Astrocyte of the spinal cord (primary cell): ENCODE measurements around the gene CFLAR.

Experiments
- DNase-seq: peaks from one replicate; pipeline ENCODE4 v3.0.0; 2011; ENCODE audit warnings: low read depth, low spot score
- H3K4me3 ChIP-seq: 2 replicates; pipeline ENCODE4 v1.5.1; 2011; ENCODE audit warnings: low read depth, mild to moderate bottlenecking, low read length, moderate library complexity
- in situ Hi-C: cut with HindIII; loops from 2 replicates; pipeline ENCODE4 v1.10.0; 2017; ENCODE audit warnings: low sequenced_read_pairs
- TF ChIP-seq, protein P1 (sequence below): IDR thresholded peaks from 2 replicates; pipeline ENCODE4 v1.5.1; 2012; ENCODE audit warnings: low read depth, mild to moderate bottlenecking, low read length, inconsistent platforms

CFLAR gene

DNA sequence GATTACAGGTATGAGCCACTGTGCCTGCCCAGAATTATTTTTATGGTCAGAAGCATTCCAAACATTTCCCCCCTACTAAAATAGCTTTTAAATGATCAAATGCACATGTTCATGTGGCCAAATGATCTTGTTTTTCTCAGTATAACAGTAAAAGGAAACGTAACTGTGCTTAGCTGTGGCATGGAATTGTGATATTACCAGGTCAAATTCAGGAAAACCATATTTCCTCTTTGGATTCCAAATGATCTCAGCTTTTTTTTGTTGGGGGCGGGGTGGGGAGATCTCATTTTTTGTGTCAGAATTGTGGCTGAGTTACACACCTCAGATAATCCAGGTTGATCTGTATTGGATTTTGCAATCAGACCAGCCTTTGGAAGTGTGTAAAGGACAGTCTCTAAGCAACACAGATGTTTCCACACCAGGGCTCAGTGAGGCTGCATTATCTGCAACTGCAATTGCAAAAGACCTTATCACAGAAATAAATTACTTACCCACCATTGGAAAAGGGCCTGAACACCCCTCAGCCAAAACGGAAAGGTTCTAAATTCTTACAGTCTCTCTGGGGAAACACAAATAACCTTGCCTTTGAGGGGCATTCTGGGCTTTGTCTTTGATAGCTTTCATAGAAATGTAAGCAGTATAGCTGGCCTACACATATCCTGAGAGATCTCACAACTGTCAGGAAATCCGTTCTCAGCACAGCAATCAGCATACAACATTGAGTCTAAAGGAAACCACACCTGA is 75.3 kb downstream of the CFLAR start:
- DNase-seq, result no peak
- in situ Hi-C loops, result no loop called here
- H3K4me3 ChIP-seq, result no peak overlapping the region
- TF ChIP-seq, protein P1, sequence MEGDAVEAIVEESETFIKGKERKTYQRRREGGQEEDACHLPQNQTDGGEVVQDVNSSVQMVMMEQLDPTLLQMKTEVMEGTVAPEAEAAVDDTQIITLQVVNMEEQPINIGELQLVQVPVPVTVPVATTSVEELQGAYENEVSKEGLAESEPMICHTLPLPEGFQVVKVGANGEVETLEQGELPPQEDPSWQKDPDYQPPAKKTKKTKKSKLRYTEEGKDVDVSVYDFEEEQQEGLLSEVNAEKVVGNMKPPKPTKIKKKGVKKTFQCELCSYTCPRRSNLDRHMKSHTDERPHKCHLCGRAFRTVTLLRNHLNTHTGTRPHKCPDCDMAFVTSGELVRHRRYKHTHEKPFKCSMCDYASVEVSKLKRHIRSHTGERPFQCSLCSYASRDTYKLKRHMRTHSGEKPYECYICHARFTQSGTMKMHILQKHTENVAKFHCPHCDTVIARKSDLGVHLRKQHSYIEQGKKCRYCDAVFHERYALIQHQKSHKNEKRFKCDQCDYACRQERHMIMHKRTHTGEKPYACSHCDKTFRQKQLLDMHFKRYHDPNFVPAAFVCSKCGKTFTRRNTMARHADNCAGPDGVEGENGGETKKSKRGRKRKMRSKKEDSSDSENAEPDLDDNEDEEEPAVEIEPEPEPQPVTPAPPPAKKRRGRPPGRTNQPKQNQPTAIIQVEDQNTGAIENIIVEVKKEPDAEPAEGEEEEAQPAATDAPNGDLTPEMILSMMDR, result no peak

DNA sequence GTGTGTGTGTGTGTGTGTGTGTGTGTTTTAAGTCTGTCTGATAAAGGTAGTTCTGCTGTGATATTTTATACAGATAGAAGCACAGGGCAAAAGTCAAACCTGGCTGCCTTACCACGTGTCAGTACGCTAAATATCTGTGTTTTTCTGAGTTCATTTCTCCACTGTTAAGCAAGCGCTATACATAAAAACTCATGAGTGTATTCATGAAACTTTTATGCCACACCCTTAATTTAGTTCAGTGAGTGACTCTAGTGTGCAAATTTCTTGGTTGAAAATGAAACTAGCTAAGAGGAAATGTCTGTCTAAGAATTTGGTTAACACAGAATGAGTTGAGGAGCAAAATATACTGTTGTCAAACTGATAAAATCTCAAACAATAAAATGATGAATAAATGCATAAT is 78.1 kb downstream of the CFLAR start:
- TF ChIP-seq, protein P1, result no peak
- DNase-seq, result no peak
- in situ Hi-C loops, result no loop called here
- H3K4me3 ChIP-seq, result no peak overlapping the region

DNA sequence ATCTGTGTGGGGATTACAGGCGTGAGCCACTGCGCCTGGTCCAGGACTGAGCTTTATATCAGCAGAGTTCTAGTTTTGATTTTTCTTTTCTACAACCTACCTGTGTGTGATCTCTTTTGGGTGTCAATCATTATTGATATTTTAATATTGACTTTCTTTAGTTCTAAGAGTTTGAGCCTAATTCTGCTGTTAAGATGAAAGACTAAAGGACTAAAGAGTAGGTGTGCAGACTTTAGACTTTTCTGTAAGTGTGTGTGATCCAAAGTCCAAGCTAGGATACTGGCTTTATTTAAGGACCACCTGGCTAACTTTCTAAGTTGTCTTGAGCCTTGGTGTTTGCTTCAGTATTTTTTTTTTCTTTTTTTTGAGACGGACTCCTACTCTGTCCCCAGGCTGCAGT is 79.4 kb downstream of the CFLAR start:
- in situ Hi-C loops, result no loop called here
- no peak for DNase-seq
- TF ChIP-seq, protein P1, result no peak
- H3K4me3 ChIP-seq, result no peak overlapping the region

DNA sequence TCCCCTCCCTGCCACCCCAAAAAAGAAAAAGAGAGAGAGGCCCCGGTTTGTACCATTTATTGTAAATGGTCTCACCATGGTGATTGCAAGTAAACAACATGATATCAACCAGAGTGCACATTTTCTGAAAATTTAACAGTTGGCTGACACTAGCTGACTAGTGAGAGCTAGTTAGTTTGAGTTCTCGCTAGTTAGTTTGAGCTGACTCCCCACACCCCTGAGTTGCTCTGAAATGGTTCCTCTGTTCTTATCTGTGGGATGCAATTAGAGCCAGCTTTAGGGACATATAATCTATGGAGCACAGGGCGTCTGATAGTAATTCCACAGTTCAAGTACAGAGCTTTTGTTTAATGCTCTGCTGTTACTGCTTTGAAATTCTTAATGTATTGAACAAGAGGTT is 80.0 kb downstream of the CFLAR start:
- TF ChIP-seq, protein P1, result no peak
- H3K4me3 ChIP-seq, result no peak overlapping the region
- in situ Hi-C loops, result no loop called here
- no peak for DNase-seq

DNA sequence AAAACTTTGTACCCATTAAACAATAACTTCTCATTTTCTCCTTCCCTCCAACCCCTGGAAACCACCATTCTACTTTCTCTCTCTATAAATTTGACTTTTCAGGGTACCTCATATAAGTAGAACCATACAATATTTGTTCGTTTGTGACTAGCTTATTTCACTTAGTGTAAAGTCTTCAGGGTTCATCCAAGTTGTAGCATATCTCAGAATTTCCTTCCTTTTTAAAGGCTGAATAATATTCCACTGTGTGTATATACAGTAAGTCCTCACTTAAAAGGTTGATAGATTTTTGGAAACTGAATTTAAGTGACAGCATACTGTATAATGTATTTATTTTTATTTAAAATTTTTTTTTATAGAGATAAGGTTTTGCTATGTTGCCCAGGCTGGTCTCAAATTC is 80.8 kb downstream of the CFLAR start:
- in situ Hi-C loops, result no loop called here
- TF ChIP-seq, protein P1, result no peak
- H3K4me3 ChIP-seq, result no peak overlapping the region
- DNase-seq, result no peak

DNA sequence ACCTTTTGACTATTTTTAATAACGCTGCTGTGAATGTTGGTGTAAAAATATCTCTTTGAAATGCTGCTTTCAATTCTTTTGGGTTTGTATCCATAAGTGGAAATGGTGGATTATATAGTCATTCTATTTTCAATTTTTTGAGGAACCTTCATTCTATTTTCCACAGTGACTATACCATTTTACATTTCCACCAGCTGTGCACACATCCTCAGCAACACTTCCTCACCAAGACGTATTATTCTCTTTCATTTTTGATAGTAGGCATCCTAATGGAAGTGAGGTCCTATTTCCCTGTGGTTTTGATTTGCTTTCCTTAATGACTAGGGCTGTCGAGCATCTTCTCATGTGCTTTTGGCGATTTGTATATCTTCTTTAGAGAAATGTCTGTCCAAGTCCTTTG is 81.8 kb downstream of the CFLAR start:
- DNase-seq, result no peak
- TF ChIP-seq, protein P1, result no peak
- in situ Hi-C loops, result no loop called here
- H3K4me3 ChIP-seq, result no peak overlapping the region
